Suppressor macrophage treated with lipopolysaccharide for 1 hour (primary cell): Measurements from ENCODE around the gene NUTM2E.
"Not testable (repeated sequence)": the region's sequence is repeated elsewhere in the genome, so short reads cannot be mapped to it uniquely, and the experiment has no call there.

Source experiments
- DNase-seq, 3 donors: peaks; one replicate each; pipeline ENCODE4 v3.0.0-alpha.2; 2020 to 2022

The NUTM2E gene

GRCh38 chr10:79866903-79867551 lies 40.5 kb downstream of the NUTM2E start:
- not testable (repeated sequence) for DNase-seq

DNA sequence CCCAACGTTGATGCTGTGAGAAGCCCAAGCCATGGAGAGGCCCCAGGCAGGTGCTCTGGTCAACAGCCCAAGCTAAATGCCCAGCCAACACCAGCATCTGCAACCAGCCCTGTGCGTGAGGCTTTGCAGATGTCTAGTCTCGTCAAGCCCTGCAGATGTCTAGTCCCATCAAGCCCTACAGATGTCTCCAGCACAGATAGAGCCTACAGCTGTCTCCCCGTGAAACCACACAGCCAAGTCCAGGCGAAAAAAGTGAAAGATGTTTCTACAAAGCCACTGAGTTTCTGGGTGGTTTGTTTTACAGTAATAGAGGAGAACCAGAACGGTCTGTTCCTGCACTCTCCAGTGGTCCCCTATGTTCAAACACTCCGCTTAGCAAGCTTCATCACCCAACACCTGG lies 41.5 kb downstream of the NUTM2E start:
- not testable (repeated sequence) for DNase-seq

- DNase-seq: peak in 1 of 3 donors; percentile 3
These were observed 43.0 kb downstream of the NUTM2E start for GRCh38 chr10:79869439-79870097.

DNA sequence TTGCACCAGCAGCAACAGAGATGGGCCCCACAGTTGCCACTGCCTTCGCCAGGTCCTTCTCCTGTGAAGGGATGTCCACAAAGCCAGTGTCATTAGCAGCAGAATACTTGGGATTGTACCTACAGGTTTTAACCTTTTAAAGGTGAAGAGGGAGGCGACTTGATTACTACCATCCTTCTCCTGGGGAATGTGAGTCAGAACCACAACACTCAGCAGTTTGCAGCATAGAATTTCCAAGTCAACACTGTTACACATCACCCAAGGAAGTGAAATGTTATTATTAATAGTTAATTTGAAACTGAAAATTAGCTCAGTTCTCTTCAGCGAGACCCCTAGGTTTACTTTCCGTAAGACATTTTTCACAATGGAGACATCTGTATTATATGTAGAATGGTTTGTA lies 45.2 kb downstream of the NUTM2E start:
- DNase-seq: not testable (repeated sequence)
